Ishikawa (cell line): ENCODE data around the gene CHERP.

Experiments
- CEBPB ChIP-seq: IDR thresholded peaks from 2 replicates; pipeline ENCODE4 v1.6.1; 2012
- EP300 ChIP-seq: IDR thresholded peaks from 2 replicates; pipeline ENCODE4 v1.6.1; 2012; ENCODE audit warnings: borderline replicate concordance
- FOXM1 ChIP-seq: IDR thresholded peaks from 2 replicates; pipeline ENCODE4 v1.6.1; 2012; ENCODE audit warnings: low read depth, borderline replicate concordance
- NFIC ChIP-seq: IDR thresholded peaks from 2 replicates; pipeline ENCODE4 v1.6.1; 2012
- TAF1 ChIP-seq: IDR thresholded peaks from 2 replicates; pipeline ENCODE4 v1.6.1; 2012; ENCODE audit warnings: low read depth, mild to moderate bottlenecking
- TCF12 ChIP-seq: IDR thresholded peaks from 2 replicates; pipeline ENCODE4 v1.6.1; 2012; ENCODE audit warnings: low read depth
- TEAD4 ChIP-seq: IDR thresholded peaks from 2 replicates; pipeline ENCODE4 v1.6.1; 2012
- YY1 ChIP-seq: IDR thresholded peaks from 2 replicates; pipeline ENCODE4 v1.6.1; 2012; ENCODE audit warnings: low read depth
- TF ChIP-seq, protein P1 (sequence below): IDR thresholded peaks from 2 replicates; pipeline ENCODE4 v1.6.1; 2012
- TF ChIP-seq, protein P2 (sequence below): IDR thresholded peaks from 2 replicates; pipeline ENCODE4 v1.6.1; 2012
- TF ChIP-seq, protein P3 (sequence below): IDR thresholded peaks from 2 replicates; pipeline ENCODE4 v1.6.1; 2012; ENCODE audit warnings: low read depth, mild to moderate bottlenecking

DNA sequence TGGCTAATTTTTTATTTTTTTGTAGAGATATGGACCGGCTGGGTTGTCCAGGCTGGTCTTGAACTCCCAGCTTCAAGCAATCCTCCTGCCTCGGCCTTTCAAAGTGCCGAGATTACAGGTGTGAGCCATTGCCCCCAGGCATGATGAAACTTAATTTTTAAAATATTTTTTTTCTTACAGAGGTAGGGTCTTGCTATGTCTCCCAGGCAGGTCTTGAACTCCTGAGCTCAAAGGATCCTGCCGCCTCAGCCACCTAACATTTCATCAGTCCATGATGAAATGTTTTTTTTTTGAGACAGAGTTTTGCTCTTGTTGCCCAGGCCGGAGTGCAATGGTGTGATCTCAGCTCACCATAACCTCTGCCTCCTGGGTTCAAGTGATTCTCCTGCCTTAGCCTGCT lies 33.7 kb downstream of the CHERP start:
- TF ChIP-seq TCF12 (no peak), YY1 (no peak), TEAD4 (no peak), EP300 (no peak), NFIC (no peak), FOXM1 (no peak), CEBPB (no peak), TAF1 (no peak)
- TF ChIP-seq, protein P1, sequence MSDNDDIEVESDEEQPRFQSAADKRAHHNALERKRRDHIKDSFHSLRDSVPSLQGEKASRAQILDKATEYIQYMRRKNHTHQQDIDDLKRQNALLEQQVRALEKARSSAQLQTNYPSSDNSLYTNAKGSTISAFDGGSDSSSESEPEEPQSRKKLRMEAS, result no peak
- TF ChIP-seq, protein P2, sequence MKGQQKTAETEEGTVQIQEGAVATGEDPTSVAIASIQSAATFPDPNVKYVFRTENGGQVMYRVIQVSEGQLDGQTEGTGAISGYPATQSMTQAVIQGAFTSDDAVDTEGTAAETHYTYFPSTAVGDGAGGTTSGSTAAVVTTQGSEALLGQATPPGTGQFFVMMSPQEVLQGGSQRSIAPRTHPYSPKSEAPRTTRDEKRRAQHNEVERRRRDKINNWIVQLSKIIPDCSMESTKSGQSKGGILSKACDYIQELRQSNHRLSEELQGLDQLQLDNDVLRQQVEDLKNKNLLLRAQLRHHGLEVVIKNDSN, result no peak
- TF ChIP-seq, protein P3, sequence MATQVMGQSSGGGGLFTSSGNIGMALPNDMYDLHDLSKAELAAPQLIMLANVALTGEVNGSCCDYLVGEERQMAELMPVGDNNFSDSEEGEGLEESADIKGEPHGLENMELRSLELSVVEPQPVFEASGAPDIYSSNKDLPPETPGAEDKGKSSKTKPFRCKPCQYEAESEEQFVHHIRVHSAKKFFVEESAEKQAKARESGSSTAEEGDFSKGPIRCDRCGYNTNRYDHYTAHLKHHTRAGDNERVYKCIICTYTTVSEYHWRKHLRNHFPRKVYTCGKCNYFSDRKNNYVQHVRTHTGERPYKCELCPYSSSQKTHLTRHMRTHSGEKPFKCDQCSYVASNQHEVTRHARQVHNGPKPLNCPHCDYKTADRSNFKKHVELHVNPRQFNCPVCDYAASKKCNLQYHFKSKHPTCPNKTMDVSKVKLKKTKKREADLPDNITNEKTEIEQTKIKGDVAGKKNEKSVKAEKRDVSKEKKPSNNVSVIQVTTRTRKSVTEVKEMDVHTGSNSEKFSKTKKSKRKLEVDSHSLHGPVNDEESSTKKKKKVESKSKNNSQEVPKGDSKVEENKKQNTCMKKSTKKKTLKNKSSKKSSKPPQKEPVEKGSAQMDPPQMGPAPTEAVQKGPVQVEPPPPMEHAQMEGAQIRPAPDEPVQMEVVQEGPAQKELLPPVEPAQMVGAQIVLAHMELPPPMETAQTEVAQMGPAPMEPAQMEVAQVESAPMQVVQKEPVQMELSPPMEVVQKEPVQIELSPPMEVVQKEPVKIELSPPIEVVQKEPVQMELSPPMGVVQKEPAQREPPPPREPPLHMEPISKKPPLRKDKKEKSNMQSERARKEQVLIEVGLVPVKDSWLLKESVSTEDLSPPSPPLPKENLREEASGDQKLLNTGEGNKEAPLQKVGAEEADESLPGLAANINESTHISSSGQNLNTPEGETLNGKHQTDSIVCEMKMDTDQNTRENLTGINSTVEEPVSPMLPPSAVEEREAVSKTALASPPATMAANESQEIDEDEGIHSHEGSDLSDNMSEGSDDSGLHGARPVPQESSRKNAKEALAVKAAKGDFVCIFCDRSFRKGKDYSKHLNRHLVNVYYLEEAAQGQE, result no peak
